H1 (cell line): ENCODE measurements around the gene PLG. TPM values are rescaled to one million over a fixed set of nuclear protein-coding genes. Genes with fewer than 3 reads are reported as not detected.

ENCODE experiments used
- CTCF ChIA-PET: fragments of 300-600 bp; sonication (Branson Sonifier 250); formaldehyde crosslinking; loops from one replicate; lab custom pipeline; 2021; ENCODE audit not compliant: partially characterized antibody; lab: Charles Lee
- POLR2A ChIA-PET: fragments of 300-600 bp; sonication (Branson Sonifier 250); formaldehyde crosslinking; loops from one replicate; lab custom pipeline; 2021; ENCODE audit warnings: inconsistent platforms; ENCODE audit not compliant: partially characterized antibody; lab: Charles Lee
- DNase-seq, 2 experiments: peaks; one replicate each; pipeline versions ENCODE4 v3.0.0 to v3.0.0-alpha.2; 2010 to 2022; ENCODE audit warnings: low spot score in 2 of 2, low read depth in 1 of 2, mixed read lengths in 1 of 2
- FAIRE-seq: peaks from 2 replicates; lab custom pipeline; 2011; peaks lifted over from hg19 to GRCh38; lab: Jason Lieb, UNC
- H2AFZ ChIP-seq: 2 replicates; pipeline ENCODE4 v1.8.1; 2012; ENCODE audit warnings: low read length, inconsistent platforms
- H2AK5ac ChIP-seq: 2 replicates; pipeline ENCODE4 v1.6.1; 2013; ENCODE audit warnings: low read depth, low read length
- H2BK120ac ChIP-seq: replicated peaks from 2 replicates; pipeline ENCODE3; 2013; ENCODE audit warnings: low read depth, low read length, inconsistent platforms
- H2BK12ac ChIP-seq: 2 replicates; pipeline ENCODE4 v1.6.1; 2013; ENCODE audit warnings: low read depth, low read length
- H2BK15ac ChIP-seq: 2 replicates; pipeline ENCODE4 v1.6.1; 2013; ENCODE audit warnings: low read length
- H2BK20ac ChIP-seq: 2 replicates; pipeline ENCODE4 v1.6.1; 2013; ENCODE audit warnings: low read length
- H2BK5ac ChIP-seq: 2 replicates; pipeline ENCODE4 v1.6.1; 2013; ENCODE audit warnings: low read depth, low read length
- H3K14ac ChIP-seq: 2 replicates; pipeline ENCODE4 v1.6.1; 2013; ENCODE audit warnings: inconsistent platforms; ENCODE audit not compliant: insufficient read length
- H3K18ac ChIP-seq: 2 replicates; pipeline ENCODE4 v1.6.1; 2013; ENCODE audit warnings: low read length; ENCODE audit errors: extremely low read depth
- H3K23ac ChIP-seq: 2 replicates; pipeline ENCODE4 v1.6.1; 2013; ENCODE audit warnings: inconsistent platforms; ENCODE audit not compliant: insufficient read length
- H3K23me2 ChIP-seq: 2 replicates; pipeline ENCODE4 v1.6.1; 2013; ENCODE audit warnings: low read depth, low read length
- H3K27ac ChIP-seq: 2 replicates; pipeline ENCODE4 v1.6.1; 2011; ENCODE audit warnings: low read depth, low read length, inconsistent platforms
- H3K27me3 ChIP-seq, 4 experiments: replicated peaks in 1 of 4; 1 replicate in 1 of 4; 2 replicates in 3 of 4; pipeline versions ENCODE4 v1.6.1 to v1.8.1; 2011 to 2013; ENCODE audit warnings: low read length in 3 of 4, mild to moderate bottlenecking in 3 of 4, inconsistent platforms in 2 of 4, mixed read lengths in 2 of 4, moderate library complexity in 1 of 4; ENCODE audit not compliant: control insufficient read depth in 3 of 4, insufficient read depth in 3 of 4; ENCODE audit errors: extremely low read depth in 1 of 4
- H3K36me3 ChIP-seq, 4 experiments: 2 replicates each; pipeline versions ENCODE4 v1.6.1 to v1.8.1; 2011 to 2013; ENCODE audit warnings: mild to moderate bottlenecking in 4 of 4, low read length in 3 of 4, moderate library complexity in 2 of 4, control low read depth in 1 of 4, inconsistent platforms in 1 of 4; ENCODE audit not compliant: insufficient read depth in 4 of 4, control insufficient read depth in 2 of 4
- H3K4ac ChIP-seq: replicated peaks from 2 replicates; pipeline ENCODE3; 2013; ENCODE audit warnings: low read length, low read depth, mixed read lengths, inconsistent platforms; ENCODE audit not compliant: insufficient read length
- H3K4me1 ChIP-seq, 4 experiments: replicated peaks in 1 of 4; 1 replicate in 1 of 4; 2 replicates in 3 of 4; pipeline versions ENCODE4 v1.6.1 to v1.8.1; 2011 to 2013; ENCODE audit warnings: low read length in 3 of 4, inconsistent platforms in 2 of 4, mixed read lengths in 1 of 4; ENCODE audit not compliant: insufficient read depth in 4 of 4, control insufficient read depth in 3 of 4
- H3K4me2 ChIP-seq, 2 experiments: 2 replicates each; pipeline versions ENCODE4 v1.6.1 to v1.8.1; 2011 to 2013; ENCODE audit warnings: low read depth in 2 of 2, low read length in 2 of 2, control low read depth in 1 of 2, inconsistent platforms in 1 of 2, mild to moderate bottlenecking in 1 of 2; ENCODE audit not compliant: insufficient read depth in 1 of 2
- H3K4me3 ChIP-seq, 4 experiments: fragments of 200-600, 300-600 bp in 1 of 4; sonication (generic), shearing (Covaris generic), sonication (Bioruptor Twin) in 1 of 4; 2 replicates each; pipeline versions ENCODE4 v1.5.1 to v1.8.1; 2011 to 2016; ENCODE audit warnings: low read length in 4 of 4, low read depth in 3 of 4, control low read depth in 2 of 4, inconsistent platforms in 2 of 4, mild to moderate bottlenecking in 2 of 4, mixed read lengths in 1 of 4, moderate library complexity in 1 of 4; ENCODE audit not compliant: insufficient read depth in 2 of 4; ENCODE audit errors: extremely low read depth in 1 of 4
- H3K56ac ChIP-seq: replicated peaks from 2 replicates; pipeline ENCODE3; 2013; ENCODE audit warnings: low read depth, mild to moderate bottlenecking, mixed read lengths, low read length, inconsistent platforms; ENCODE audit not compliant: insufficient read length
- H3K79me1 ChIP-seq: 2 replicates; pipeline ENCODE4 v1.6.1; 2013; ENCODE audit warnings: low read depth, low read length, control low read depth
- H3K79me2 ChIP-seq, 2 experiments: 2 replicates each; pipeline versions ENCODE4 v1.6.1 to v1.8.1; 2012 to 2013; ENCODE audit warnings: low read length in 2 of 2, mild to moderate bottlenecking in 2 of 2, inconsistent platforms in 1 of 2; ENCODE audit not compliant: insufficient read depth in 2 of 2, control insufficient read depth in 1 of 2
- H3K9ac ChIP-seq, 4 experiments: replicated peaks in 1 of 4; 1 replicate in 1 of 4; 2 replicates in 3 of 4; pipeline versions ENCODE4 v1.6.1 to v1.8.1; 2011 to 2013; ENCODE audit warnings: low read depth in 3 of 4, low read length in 3 of 4, control low read depth in 2 of 4, mild to moderate bottlenecking in 2 of 4, moderate library complexity in 2 of 4, inconsistent platforms in 1 of 4; ENCODE audit errors: extremely low read depth in 1 of 4
- H3K9me3 ChIP-seq, 2 experiments: 2 replicates each; pipeline versions ENCODE4 v1.6.1 to v1.8.1; 2012 to 2013; ENCODE audit warnings: mild to moderate bottlenecking in 2 of 2, moderate library complexity in 2 of 2, control low read depth in 1 of 2, inconsistent platforms in 1 of 2, low read depth in 1 of 2, low read length in 1 of 2, mixed read lengths in 1 of 2; ENCODE audit not compliant: insufficient read depth in 2 of 2
- H4K20me1 ChIP-seq, 2 experiments: replicated peaks in 1 of 2; 2 replicates each; pipeline versions ENCODE3 to v1.8.1; 2011 to 2013; ENCODE audit warnings: inconsistent platforms in 2 of 2, low read length in 2 of 2, mild to moderate bottlenecking in 1 of 2; ENCODE audit not compliant: insufficient read depth in 2 of 2, control insufficient read depth in 1 of 2
- H4K5ac ChIP-seq: 2 replicates; pipeline ENCODE4 v1.6.1; 2013; ENCODE audit warnings: low read length, low read depth, mixed read lengths, inconsistent platforms; ENCODE audit not compliant: insufficient read length
- H4K8ac ChIP-seq: 2 replicates; pipeline ENCODE4 v1.8.0; 2013; ENCODE audit warnings: mild to moderate bottlenecking, moderate library complexity, low read length, inconsistent platforms; ENCODE audit not compliant: insufficient read depth; ENCODE audit errors: extremely low read depth
- H4K91ac ChIP-seq: replicated peaks from 2 replicates; pipeline ENCODE3; 2013; ENCODE audit warnings: low read length, mixed read lengths, inconsistent platforms; ENCODE audit not compliant: insufficient read length
- BACH1 ChIP-seq: IDR thresholded peaks from 2 replicates; pipeline ENCODE4 v1.6.1; 2012; ENCODE audit warnings: low read length, improper control_type of control experiment
- CHD2 ChIP-seq: IDR thresholded peaks from 2 replicates; pipeline ENCODE4 v1.6.1; 2012; ENCODE audit warnings: low read length, improper control_type of control experiment
- NRF1 ChIP-seq: IDR thresholded peaks from 2 replicates; pipeline ENCODE4 v1.6.1; 2011; ENCODE audit warnings: mild to moderate bottlenecking, low read depth, low read length, improper control_type of control experiment
- RAD21 ChIP-seq, 2 experiments: IDR thresholded peaks in 1 of 2; conservative IDR thresholded peaks in 1 of 2; 2 replicates each; pipeline ENCODE4 v1.6.1; 2011; ENCODE audit warnings: low read depth in 2 of 2, low read length in 2 of 2, improper control_type of control experiment in 1 of 2, inconsistent platforms in 1 of 2, mild to moderate bottlenecking in 1 of 2, moderate library complexity in 1 of 2
- SP2 ChIP-seq: IDR thresholded peaks from 2 replicates; pipeline ENCODE4 v1.6.1; 2012; ENCODE audit warnings: mild to moderate bottlenecking, low read length, inconsistent platforms
- SUZ12 ChIP-seq: fragments of 200-600 bp; sonication (generic); IDR thresholded peaks from 2 replicates; pipeline ENCODE4 v1.6.1; 2012; ENCODE audit warnings: mild to moderate bottlenecking, inconsistent platforms, low read length, moderate library complexity, mixed read lengths
- TBP ChIP-seq: IDR thresholded peaks from 2 replicates; pipeline ENCODE4 v1.6.1; 2011; ENCODE audit warnings: low read depth, low read length, improper control_type of control experiment
- TCF12 ChIP-seq: IDR thresholded peaks from 2 replicates; pipeline ENCODE4 v1.6.1; 2011; ENCODE audit warnings: low read depth, mild to moderate bottlenecking, low read length
- YY1 ChIP-seq: IDR thresholded peaks from 2 replicates; pipeline ENCODE4 v1.6.1; 2011; ENCODE audit warnings: low read depth, mild to moderate bottlenecking, low read length
- WGBS, 2 experiments: shearing (Covaris generic) in 1 of 2; methylation state at CpG; one replicate each; pipeline versions ENCODE4 v1.1.6 to v1.1.7; 2013 to 2015; ENCODE audit warnings: low lambda C conversion rate in 2 of 2, mixed read lengths in 2 of 2, inconsistent platforms in 1 of 2, low coverage in 1 of 2, missing lambda C conversion rate in 1 of 2; ENCODE audit not compliant: insufficient replicate concordance in 2 of 2, insufficient coverage in 1 of 2, insufficient read length in 1 of 2; ENCODE audit errors: extremely low coverage in 1 of 2, missing lambda C conversion rate in 1 of 2; 5-methylcytosine and 5-hydroxymethylcytosine counted together
- polyA plus RNA-seq, 7 experiments: library from polyadenylated mRNA; depleted of rRNA in 3 of 7; stranded (reverse) in 5 of 7; unstranded in 2 of 7; fragments of >200 nt in 5 of 7; fragments of 200-250 nt in 2 of 7; gene quantifications; 1 replicate in 5 of 7; 2 replicates in 1 of 7; 4 replicates in 1 of 7; pipeline versions ENCODE4 v1.2.1 to v1.2.3, GENCODE V29; 2011 to 2013; ENCODE audit warnings: missing spikeins in 2 of 7, mixed read lengths in 2 of 7
- total RNA-seq: library from RNA; stranded (reverse); fragmentation: NEBNext Ultra II Directional; extraction: Animal tissue kit (Norgen Biotek cat#: 25700); gene quantifications from 2 replicates; pipeline ENCODE4 v1.2.1, GENCODE V29; 2021
- TF ChIP-seq, protein P1 (sequence below): IDR thresholded peaks from 2 replicates; pipeline ENCODE4 v1.6.1; 2011; ENCODE audit warnings: low read depth, mild to moderate bottlenecking, low read length; ENCODE audit not compliant: insufficient read depth

PLG gene
- total and polyA plus RNA-seq, 2 of the 8 experiments (the other 6 are each of a cell fraction or from before 2014, with no cell fraction given), result not detected

DNA sequence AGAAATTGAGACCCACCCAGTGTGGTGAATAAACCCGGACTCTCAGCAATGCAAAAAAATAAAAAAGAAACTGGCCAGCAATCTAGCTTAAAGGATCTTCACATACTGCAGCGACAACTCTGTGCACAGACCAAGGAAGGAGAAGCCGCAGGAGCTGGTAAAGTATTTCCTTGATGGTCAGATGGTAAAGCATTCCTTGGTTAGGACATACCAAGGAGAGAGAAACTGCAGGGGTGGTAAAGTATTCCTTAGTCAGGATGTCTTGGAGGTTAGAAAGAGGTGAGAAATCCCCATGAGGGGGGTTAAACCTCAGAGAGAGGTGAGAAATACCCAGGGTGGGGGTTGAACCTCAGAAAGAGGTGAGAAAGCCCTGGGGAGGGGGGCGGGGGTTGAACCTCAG lies 86.8 kb downstream of the PLG start:
- WGBS, 2 experiments, result 64% methylated on average over 3 of the region's 4 CpGs; no CpG with 5 or more reads in 1 of the 2 experiments
- POLR2A ChIA-PET, result no interaction called here

More for the DNA sequence above, 86.8 kb downstream of the PLG start:
- no peak overlapping the region for H3K9ac ChIP-seq
- no peak overlapping the region for H3K14ac ChIP-seq
- H3K56ac ChIP-seq, result no peak overlapping the region
- H4K20me1 ChIP-seq, result no peaks in the 10 kb centered on the region
- no peaks in the 10 kb centered on the region for H3K79me2 ChIP-seq
- no peak overlapping the region for H3K4me3 ChIP-seq
- CTCF ChIA-PET, result interaction anchor here (0.6 kb wide), 1 partner anchor 1291 kb away, joined by 3 read pairs; no protein-coding TSS in a partner anchor
- no peak overlapping the region for H2AK5ac ChIP-seq
- H2AFZ ChIP-seq, result no peak overlapping the region
- no peaks in the 10 kb centered on the region for H3K27me3 ChIP-seq
- no peak overlapping the region for H4K8ac ChIP-seq
- no peak overlapping the region for H3K27ac ChIP-seq
- no peak for DNase-seq
- H4K5ac ChIP-seq, result no peak overlapping the region
- no peak overlapping the region for H2BK20ac ChIP-seq
- no peaks in the 10 kb centered on the region for H3K79me1 ChIP-seq
- no peak overlapping the region for H4K91ac ChIP-seq
- no peak overlapping the region for H3K4me2 ChIP-seq
- no peak overlapping the region for H2BK15ac ChIP-seq
- H3K23me2 ChIP-seq, result no peaks in the 10 kb centered on the region
- no peak overlapping the region for H2BK12ac ChIP-seq
- H3K4ac ChIP-seq, result no peak overlapping the region
- no peak overlapping the region for H2BK120ac ChIP-seq
- no peak for FAIRE-seq
- TF ChIP-seq SP2 (no peak), YY1 (no peak), NRF1 (no peak), RAD21 (IDR thresholded peaks at IDR 0.05 in 1 of 2, conservative IDR thresholded peaks at IDR 0.05 in 1 of 2; ENCODE audit: low read depth in 2 of 2, low read length in 2 of 2) (no peak), SUZ12 (no peak), TCF12 (no peak), CHD2 (no peak), BACH1 (no peak), TBP (no peak)
- TF ChIP-seq, protein P1, sequence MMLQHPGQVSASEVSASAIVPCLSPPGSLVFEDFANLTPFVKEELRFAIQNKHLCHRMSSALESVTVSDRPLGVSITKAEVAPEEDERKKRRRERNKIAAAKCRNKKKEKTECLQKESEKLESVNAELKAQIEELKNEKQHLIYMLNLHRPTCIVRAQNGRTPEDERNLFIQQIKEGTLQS, result no peak
- H3K18ac ChIP-seq, result no peak overlapping the region
- H2BK5ac ChIP-seq, result no peak overlapping the region
- H3K9me3 ChIP-seq, result no peaks in the 10 kb centered on the region
- H3K4me1 ChIP-seq, result no peaks in the 10 kb centered on the region
- no peak overlapping the region for H3K23ac ChIP-seq
- no peaks in the 10 kb centered on the region for H3K36me3 ChIP-seq
